Measurements from ENCODE around the gene ADORA2A.

The ADORA2A gene

DNA sequence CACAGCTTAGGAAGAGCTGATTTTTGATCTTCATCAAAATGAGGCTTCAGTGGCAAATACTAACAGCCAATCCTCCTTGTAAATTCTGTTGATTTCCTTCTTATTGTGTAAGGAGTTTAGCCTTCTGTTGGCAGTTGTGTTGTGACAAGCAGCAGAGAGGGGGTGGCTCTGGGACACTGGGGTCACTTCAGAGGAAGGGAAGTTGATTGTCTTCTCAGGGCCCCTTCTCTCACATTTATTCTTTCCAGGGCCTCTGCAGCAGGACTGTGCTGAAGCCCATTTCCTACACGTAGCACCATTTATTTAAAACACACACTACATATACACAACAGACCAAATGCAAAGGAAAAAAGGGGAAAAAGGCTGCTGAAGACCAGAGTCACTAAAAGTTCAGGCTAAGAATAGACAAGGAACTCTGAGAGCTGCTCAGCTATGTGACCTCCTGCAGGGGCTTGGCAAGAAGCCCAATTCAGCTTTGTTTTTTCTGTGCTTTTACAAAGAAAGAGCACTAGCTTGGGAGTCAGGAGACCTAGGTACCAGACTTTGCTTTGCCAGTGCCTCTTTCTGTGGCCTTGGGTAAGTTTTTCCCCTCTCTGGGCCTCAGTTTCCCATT lies 39.4 kb downstream of the ADORA2A start:
- H3K4me3 ChIP-seq (ENCODE audit: low read depth, low read length): no peak overlapping the region
- TF ChIP-seq, protein P1, sequence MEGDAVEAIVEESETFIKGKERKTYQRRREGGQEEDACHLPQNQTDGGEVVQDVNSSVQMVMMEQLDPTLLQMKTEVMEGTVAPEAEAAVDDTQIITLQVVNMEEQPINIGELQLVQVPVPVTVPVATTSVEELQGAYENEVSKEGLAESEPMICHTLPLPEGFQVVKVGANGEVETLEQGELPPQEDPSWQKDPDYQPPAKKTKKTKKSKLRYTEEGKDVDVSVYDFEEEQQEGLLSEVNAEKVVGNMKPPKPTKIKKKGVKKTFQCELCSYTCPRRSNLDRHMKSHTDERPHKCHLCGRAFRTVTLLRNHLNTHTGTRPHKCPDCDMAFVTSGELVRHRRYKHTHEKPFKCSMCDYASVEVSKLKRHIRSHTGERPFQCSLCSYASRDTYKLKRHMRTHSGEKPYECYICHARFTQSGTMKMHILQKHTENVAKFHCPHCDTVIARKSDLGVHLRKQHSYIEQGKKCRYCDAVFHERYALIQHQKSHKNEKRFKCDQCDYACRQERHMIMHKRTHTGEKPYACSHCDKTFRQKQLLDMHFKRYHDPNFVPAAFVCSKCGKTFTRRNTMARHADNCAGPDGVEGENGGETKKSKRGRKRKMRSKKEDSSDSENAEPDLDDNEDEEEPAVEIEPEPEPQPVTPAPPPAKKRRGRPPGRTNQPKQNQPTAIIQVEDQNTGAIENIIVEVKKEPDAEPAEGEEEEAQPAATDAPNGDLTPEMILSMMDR (IDR thresholded peaks at IDR 0.05; ENCODE audit: low read depth, low read length): no peak

DNA sequence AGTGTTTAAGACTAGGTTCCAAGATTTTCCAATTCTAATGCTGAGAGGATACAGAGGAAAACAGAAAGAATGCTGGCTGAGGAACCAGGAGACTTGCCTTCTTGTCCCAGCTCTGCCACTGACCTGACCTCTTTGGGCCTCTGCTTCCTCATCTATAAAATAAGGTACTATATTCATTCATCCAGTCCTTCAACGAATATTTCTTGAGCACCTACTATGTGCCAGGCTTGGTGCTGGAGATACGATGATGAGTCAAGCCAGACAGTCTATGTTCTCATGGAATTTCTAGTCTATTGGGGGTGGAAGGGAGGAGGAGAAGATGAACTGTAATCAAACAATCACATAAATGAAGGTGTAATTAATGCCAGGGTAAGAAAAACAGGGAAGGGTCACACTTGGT lies 39.9 kb downstream of the ADORA2A start:
- TF ChIP-seq, protein P1 (IDR thresholded peaks at IDR 0.05; ENCODE audit: low read depth, low read length): no peak
- no peak overlapping the region for H3K4me3 ChIP-seq (ENCODE audit: low read depth, low read length)

DNA sequence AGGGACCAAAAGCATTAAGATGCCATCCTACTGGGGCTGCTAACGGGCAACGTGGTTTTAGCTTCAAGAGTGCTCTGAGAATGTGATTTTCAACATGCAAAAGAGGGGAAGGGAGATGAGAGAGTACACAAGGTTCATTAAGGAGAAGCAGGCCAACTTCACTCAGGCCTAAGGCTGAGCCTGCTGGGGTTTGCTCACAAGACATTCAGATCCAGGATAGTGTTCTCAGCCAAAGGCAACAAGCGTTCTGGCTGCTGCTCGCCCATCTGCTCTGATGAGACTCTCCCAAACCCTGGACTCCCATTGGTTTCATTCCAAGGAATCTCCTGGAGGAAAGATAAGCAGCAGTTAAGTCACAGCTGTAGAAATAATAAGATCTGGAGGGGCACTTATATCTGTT lies 44.2 kb downstream of the ADORA2A start:
- no peak overlapping the region for H3K4me3 ChIP-seq (ENCODE audit: low read depth, low read length)
- TF ChIP-seq, protein P1 (IDR thresholded peaks at IDR 0.05; ENCODE audit: low read depth, low read length): no peak

DNA sequence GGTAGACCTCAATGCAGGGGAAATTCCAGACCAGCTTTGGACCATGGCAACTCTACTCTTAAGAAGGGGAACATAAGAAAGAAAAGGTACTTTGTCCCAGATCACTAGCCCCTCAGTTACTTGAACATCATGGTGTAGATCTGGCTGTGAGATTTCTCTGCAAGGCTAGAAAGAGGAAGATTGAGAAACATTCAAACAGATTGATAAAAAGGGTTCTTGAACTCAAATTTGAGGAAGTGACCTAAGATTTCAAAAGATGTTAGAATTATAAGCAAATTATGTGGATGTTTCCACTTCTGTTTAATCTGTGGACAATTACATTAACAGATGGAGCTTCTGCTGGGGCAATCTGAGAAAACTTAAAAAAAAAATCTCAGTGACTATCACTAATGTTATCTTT lies 45.9 kb downstream of the ADORA2A start:
- no peak overlapping the region for H3K4me3 ChIP-seq (ENCODE audit: low read depth, low read length)
- TF ChIP-seq, protein P1 (IDR thresholded peaks at IDR 0.05; ENCODE audit: low read depth, low read length): no peak

DNA sequence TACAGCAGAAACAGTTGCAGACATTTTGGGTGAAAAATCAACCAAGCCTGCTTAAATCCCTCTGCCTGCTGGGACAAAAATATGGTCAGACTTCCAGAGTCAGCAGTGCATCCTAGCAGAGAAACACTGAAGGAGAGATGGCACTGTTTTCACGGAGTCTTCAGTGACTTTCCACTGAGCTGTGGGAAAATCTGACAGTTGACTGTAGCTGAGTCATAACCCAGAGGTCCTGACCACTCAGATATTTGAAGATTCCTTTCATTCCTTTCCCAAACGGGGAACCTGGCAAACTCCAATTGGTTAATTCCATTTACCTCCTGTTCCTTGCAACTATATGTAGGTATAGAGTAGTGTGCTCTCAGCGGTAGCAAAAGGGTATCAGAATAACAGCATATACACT lies 46.8 kb downstream of the ADORA2A start:
- H3K4me3 ChIP-seq (ENCODE audit: low read depth, low read length): no peak overlapping the region
- TF ChIP-seq, protein P1 (IDR thresholded peaks at IDR 0.05; ENCODE audit: low read depth, low read length): no peak

DNA sequence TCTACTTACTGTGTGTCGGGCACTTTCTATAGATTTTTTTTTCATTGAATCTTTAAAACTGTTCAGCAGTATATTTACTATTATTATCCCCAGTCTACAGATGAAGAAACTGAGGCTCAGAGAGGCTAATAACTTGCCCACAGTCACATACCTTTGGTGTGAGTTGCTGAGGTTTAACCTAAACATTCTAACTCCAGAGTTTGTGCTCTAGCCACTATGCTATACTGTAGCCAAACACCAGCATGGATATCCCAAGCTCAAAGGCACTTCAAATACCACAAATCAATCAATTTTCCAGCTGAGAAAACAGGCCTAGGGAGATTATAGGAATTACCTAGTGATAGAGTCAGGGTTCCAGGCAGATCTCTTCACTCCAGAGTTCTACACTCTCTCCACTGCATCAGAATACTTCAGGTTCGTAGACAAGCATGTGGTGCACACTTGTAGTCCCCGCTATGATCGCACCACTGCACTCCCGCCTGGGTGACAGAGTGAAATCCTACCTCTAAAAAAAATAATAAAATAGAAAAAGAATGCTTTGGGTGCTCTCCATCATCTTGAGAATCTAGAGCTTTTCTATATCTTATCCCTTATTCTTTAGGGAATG lies 47.4 kb downstream of the ADORA2A start:
- no peak overlapping the region for H3K4me3 ChIP-seq (ENCODE audit: low read depth, low read length)
- TF ChIP-seq, protein P1 (IDR thresholded peaks at IDR 0.05; ENCODE audit: low read depth, low read length): no peak

DNA sequence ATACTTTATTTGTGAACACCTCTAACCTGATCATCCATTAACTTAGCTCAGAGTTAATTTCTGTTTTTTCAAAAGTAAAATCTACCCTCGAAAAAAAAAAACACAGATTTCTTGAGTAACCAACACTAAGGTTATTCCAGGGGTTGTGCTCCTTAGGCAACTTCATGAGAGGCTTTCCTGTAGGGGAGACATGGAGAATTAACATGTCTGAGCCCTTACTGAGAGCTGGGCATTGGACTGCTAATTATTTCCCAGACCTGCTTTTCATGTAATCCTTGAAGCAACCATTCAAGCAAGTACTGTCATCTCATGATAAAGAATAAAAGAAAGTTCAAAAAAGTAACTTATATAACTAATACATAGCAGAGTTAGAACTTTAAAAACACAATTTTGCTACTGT lies 54.2 kb downstream of the ADORA2A start:
- TF ChIP-seq, protein P1 (IDR thresholded peaks at IDR 0.05; ENCODE audit: low read depth, low read length): no peak
- no peak overlapping the region for H3K4me3 ChIP-seq (ENCODE audit: low read depth, low read length)
